ENCODE results near the gene RAP1GAP2. TPM values are rescaled to one million over a fixed set of nuclear protein-coding genes. Genes with fewer than 3 reads are reported as not detected.
"Not testable (repeated sequence)": the region's sequence is repeated elsewhere in the genome, so short reads cannot be mapped to it uniquely, and the experiment has no call there.

The RAP1GAP2 gene
- total RNA-seq, 6 donors from 2014 or later, result 6.3 to 19.4 (median 13.6) TPM

DNA sequence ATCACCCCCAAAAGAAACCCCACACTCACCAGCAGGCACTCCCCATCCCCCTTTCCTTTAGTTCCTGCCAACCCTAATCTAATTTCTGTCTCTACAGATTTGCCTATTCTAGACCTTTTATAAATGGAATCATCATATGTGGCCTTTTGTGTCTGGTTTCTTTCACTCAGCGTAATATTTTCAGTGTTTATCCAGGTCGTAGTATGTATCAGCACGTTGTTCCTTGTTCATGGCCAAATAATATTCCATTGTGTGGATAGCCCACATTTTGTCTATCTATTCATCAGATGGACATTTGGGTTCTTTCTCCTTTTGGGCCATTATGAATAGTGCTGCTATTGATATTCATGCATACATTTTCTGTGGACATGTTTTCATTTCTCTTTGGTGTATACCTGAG, 193.6 kb downstream of the RAP1GAP2 start:
- TF ChIP-seq POLR2AphosphoS5 (IDR thresholded peaks at IDR 0.05), result no peak
- no peak for TF ChIP-seq POLR2A (IDR thresholded peaks at IDR 0.05)
- TF ChIP-seq EP300 (IDR thresholded peaks at IDR 0.05), result no peak
- TF ChIP-seq, protein P1, sequence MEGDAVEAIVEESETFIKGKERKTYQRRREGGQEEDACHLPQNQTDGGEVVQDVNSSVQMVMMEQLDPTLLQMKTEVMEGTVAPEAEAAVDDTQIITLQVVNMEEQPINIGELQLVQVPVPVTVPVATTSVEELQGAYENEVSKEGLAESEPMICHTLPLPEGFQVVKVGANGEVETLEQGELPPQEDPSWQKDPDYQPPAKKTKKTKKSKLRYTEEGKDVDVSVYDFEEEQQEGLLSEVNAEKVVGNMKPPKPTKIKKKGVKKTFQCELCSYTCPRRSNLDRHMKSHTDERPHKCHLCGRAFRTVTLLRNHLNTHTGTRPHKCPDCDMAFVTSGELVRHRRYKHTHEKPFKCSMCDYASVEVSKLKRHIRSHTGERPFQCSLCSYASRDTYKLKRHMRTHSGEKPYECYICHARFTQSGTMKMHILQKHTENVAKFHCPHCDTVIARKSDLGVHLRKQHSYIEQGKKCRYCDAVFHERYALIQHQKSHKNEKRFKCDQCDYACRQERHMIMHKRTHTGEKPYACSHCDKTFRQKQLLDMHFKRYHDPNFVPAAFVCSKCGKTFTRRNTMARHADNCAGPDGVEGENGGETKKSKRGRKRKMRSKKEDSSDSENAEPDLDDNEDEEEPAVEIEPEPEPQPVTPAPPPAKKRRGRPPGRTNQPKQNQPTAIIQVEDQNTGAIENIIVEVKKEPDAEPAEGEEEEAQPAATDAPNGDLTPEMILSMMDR (IDR thresholded peaks at IDR 0.05), result no peak

DNA sequence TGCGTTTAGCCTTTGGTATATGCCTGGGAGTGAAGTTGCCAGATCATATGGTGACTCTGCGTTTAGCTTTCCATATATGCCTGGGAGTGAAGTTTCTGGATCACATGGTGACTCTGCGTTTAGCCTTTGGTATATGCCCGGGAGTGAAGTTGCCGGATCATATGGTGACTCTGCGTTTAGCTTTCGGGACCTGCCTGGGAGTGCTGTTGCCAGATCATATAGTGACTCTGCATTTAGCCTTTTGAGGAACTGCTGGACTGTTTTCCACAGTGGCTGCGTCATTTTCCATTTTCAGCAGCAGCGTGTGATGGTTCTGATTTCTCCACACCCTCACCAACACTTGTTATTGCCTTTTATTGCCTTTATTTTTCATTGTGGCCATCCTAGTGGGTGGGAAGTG, 194.2 kb downstream of the RAP1GAP2 start:
- H3K27ac ChIP-seq, result no peak overlapping the region
- peak in 1 of 2 donors; percentile 68 for ATAC-seq (ENCODE audit: low FRiP score in 2 of 2)

More for the DNA sequence above, 193.6 kb downstream of the RAP1GAP2 start:
- WGBS, 2 donors, result 76 to 98% methylated on average over 3 of the region's 3 CpGs
- no peaks in the 10 kb centered on the region for H3K9me3 ChIP-seq
- ATAC-seq (ENCODE audit: low FRiP score in 2 of 2), result no peak
- no peaks in the 10 kb centered on the region for H3K27me3 ChIP-seq
- H3K4me3 ChIP-seq, result no peak overlapping the region
- no peaks in the 10 kb centered on the region for H3K4me1 ChIP-seq
- no peak for DNase-seq
- peaks cover 0 to 4% (median 0%) of the 10 kb centered on the region in 4 donors for H3K36me3 ChIP-seq
- H3K27ac ChIP-seq, result no peak overlapping the region

DNA sequence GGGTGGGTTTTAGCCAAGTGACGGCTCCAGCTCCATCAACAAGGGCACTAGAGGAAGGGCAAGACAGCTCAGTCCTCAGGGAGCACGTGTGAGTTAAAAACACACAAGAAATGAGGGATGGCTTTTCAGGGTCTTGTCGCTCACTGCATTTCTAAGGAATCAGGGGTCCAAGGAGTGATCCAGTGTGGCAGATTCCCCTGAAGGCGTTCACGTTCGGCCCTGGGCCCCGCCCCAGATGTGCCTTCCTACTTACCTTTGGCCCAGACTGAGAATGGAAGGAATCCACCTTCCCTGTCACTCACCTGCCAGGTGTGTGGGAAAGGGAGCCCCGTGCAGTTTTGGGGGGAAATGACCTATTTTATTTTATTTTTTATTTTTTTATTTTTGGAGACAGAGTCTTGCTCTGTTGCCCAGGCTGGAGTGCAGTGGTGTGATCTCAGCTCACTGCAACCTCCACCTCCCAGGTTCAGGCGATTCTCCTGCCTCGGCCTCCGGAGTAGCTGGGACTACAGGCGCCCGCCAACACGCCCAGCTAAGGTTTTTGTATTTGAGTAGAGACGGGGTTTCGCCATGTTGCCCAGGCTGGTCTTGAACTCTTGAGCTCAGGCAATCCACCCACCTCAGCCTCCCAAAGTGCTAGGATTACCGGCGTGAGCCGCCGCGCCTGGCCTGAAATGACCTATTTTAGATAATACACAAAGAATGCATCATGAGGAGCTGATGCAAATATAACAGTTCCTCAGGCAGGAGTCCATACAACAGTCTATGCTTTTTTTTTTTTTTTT, 195.3 kb downstream of the RAP1GAP2 start:
- DNase-seq, result peak in 1 of 2 donors; percentile 51
- not testable (repeated sequence) for H3K4me1 ChIP-seq; H3K9me3 ChIP-seq; ATAC-seq (ENCODE audit: low FRiP score in 2 of 2); H3K27me3 ChIP-seq; H3K27ac ChIP-seq; H3K36me3 ChIP-seq; H3K4me3 ChIP-seq
- WGBS, 2 donors, result 93 to 95% methylated on average over 21 of the region's 21 CpGs

More for the DNA sequence above, 194.2 kb downstream of the RAP1GAP2 start:
- 84 to 87% methylated on average over 9 of the region's 9 CpGs for WGBS, 2 donors
- no peaks in the 10 kb centered on the region for H3K4me1 ChIP-seq
- no peaks in the 10 kb centered on the region for H3K27me3 ChIP-seq
- peak in 1 of 2 donors; percentile 57 for DNase-seq
- TF ChIP-seq, protein P1 (IDR thresholded peaks at IDR 0.05), result no peak
- TF ChIP-seq EP300 (IDR thresholded peaks at IDR 0.05) (no peak), POLR2A (IDR thresholded peaks at IDR 0.05) (no peak), POLR2AphosphoS5 (IDR thresholded peaks at IDR 0.05) (no peak)
- H3K36me3 ChIP-seq, result no peaks in the 10 kb centered on the region
- no peak overlapping the region for H3K4me3 ChIP-seq
- H3K9me3 ChIP-seq, result no peaks in the 10 kb centered on the region

GRCh38 chr17:2994441-2994840, 198.2 kb downstream of the RAP1GAP2 start:
- DNase-seq, result peak in 1 of 2 donors; percentile 13
- no peak for ATAC-seq (ENCODE audit: low FRiP score in 2 of 2)
- Histone ChIP-seq H3K9me3 (no peaks in the 10 kb centered on the region), H3K27ac (no peak overlapping the region), H3K4me3 (no peak overlapping the region), H3K36me3 (peaks cover 0 to 8% (median 2%) of the 10 kb centered on the region in 4 donors), H3K4me1 (peaks cover 0 to 11% (median 7%) of the 10 kb centered on the region in 4 donors), H3K27me3 (no peaks in the 10 kb centered on the region)
- TF ChIP-seq, protein P1 (IDR thresholded peaks at IDR 0.05), result no peak
- 93 to 100% methylated on average over 1 to 6 of the region's 6 CpGs for WGBS, 2 donors

- H3K4me1 ChIP-seq, result peaks cover 0 to 11% (median 7%) of the 10 kb centered on the region in 4 donors
- ATAC-seq (ENCODE audit: low FRiP score in 2 of 2) (no peak), DNase-seq (peak in 1 of 2 donors; percentile 18)
- TF ChIP-seq POLR2A (IDR thresholded peaks at IDR 0.05), result no peak
- TF ChIP-seq EP300 (IDR thresholded peaks at IDR 0.05), result no peak
- TF ChIP-seq, protein P1 (IDR thresholded peaks at IDR 0.05), result no peak
- TF ChIP-seq POLR2AphosphoS5 (IDR thresholded peaks at IDR 0.05), result no peak
- H3K27ac ChIP-seq, result no peak overlapping the region
- no peaks in the 10 kb centered on the region for H3K9me3 ChIP-seq
- H3K27me3 ChIP-seq, result no peaks in the 10 kb centered on the region
- 83 to 87% methylated on average over 12 to 22 of the region's 22 CpGs for WGBS, 2 donors
- H3K36me3 ChIP-seq, result peaks cover 0 to 8% (median 2%) of the 10 kb centered on the region in 4 donors
- no peak overlapping the region for H3K4me3 ChIP-seq
Observed at GRCh38 chr17:2995377-2995776, 199.1 kb downstream of the RAP1GAP2 start.
